Adrenal gland (tissue), 5 donors: ENCODE data around the gene PAX4.

Source experiments
- CTCF ChIP-seq, 6 experiments: fragments of 450-650 bp in 4 of 6; fragments of 200-600 bp in 2 of 6; sonication (generic) in 1 of 6; IDR thresholded peaks; 1 replicate in 5 of 6; 2 replicates in 1 of 6; pipeline versions ENCODE4 v1.5.1 to v1.8.0; 2016 to 2021; ENCODE audit warnings: antibody characterized with exemption in 6 of 6, mild to moderate bottlenecking in 2 of 6, moderate library complexity in 1 of 6
- POLR2A ChIP-seq, 2 donors: fragments of 450-650 bp; IDR thresholded peaks; one replicate each; pipeline ENCODE4 v1.6.1; 2017; ENCODE audit warnings: antibody characterized with exemption in 2 of 2, mild to moderate bottlenecking in 2 of 2, moderate library complexity in 1 of 2
- donor health status: DM: no; HTN: no; CAD: no.

- no peak for TF ChIP-seq POLR2A (IDR thresholded peaks at IDR 0.05)
- no peak for TF ChIP-seq CTCF (IDR thresholded peaks at IDR 0.05)
These were observed 39.6 kb upstream of the PAX4 start for GRCh38 chr7:127657500-127657899.
